ENCODE data around the gene MGLL.

Gene MGLL

GRCh38 chr3:127822041-127822681, at the start of gene MGLL:
MGLL (minus strand) TSS chr3:127822515; CDS start chr3:127822318, 197 bp downstream.
- FAIRE-seq: no peak

- FAIRE-seq: no peak
These were observed 47.8 kb upstream of the MGLL start for GRCh38 chr3:127870156-127870555.

- no peak for FAIRE-seq
These were observed 45.7 kb upstream of the MGLL start for GRCh38 chr3:127867986-127868385.

GRCh38 chr3:127867412-127867811, 45.1 kb upstream of the MGLL start:
- no peak for FAIRE-seq

- no peak for FAIRE-seq
These were observed 43.6 kb upstream of the MGLL start for GRCh38 chr3:127865941-127866340.

GRCh38 chr3:127860211-127860696, 37.9 kb upstream of the MGLL start:
- FAIRE-seq: no peak

- no peak for FAIRE-seq
These were observed 37.4 kb upstream of the MGLL start for GRCh38 chr3:127859730-127860129.

GRCh38 chr3:127858937-127859336, 36.6 kb upstream of the MGLL start:
- no peak for FAIRE-seq

- FAIRE-seq: no peak
These were observed 36.2 kb upstream of the MGLL start for GRCh38 chr3:127858521-127858920.

GRCh38 chr3:127857333-127857732, 35.0 kb upstream of the MGLL start:
- FAIRE-seq: no peak

GRCh38 chr3:127856801-127857200, 34.5 kb upstream of the MGLL start:
- FAIRE-seq: no peak

GRCh38 chr3:127855246-127855645, 32.9 kb upstream of the MGLL start:
- FAIRE-seq: no peak

- FAIRE-seq: no peak
These were observed 31.4 kb upstream of the MGLL start for GRCh38 chr3:127853681-127854080.

- FAIRE-seq: no peak
These were observed 29.6 kb upstream of the MGLL start for GRCh38 chr3:127851899-127852298.

GRCh38 chr3:127849368-127849767, 27.1 kb upstream of the MGLL start:
- no peak for FAIRE-seq

- FAIRE-seq: no peak
These were observed 26.1 kb upstream of the MGLL start for GRCh38 chr3:127848131-127849129.

- no peak for FAIRE-seq
These were observed 25.0 kb upstream of the MGLL start for GRCh38 chr3:127847236-127847720.

- FAIRE-seq: no peak
These were observed 24.3 kb upstream of the MGLL start for GRCh38 chr3:127846576-127846975.

GRCh38 chr3:127844326-127844942, 22.1 kb upstream of the MGLL start:
- no peak for FAIRE-seq

GRCh38 chr3:127840671-127841070, 18.4 kb upstream of the MGLL start:
- no peak for FAIRE-seq

- no peak for FAIRE-seq
These were observed 16.8 kb upstream of the MGLL start for GRCh38 chr3:127839099-127839498.

GRCh38 chr3:127835993-127836882, 13.9 kb upstream of the MGLL start:
- FAIRE-seq: no peak
